GM21723 (cell line): ENCODE measurements around the gene MAMDC2.
"Not testable (repeated sequence)": the region's sequence is repeated elsewhere in the genome, so short reads cannot be mapped to it uniquely, and the experiment has no call there.

Experiments
- ATAC-seq: cut with Tn5 transposase; IDR thresholded peaks from one replicate; pipeline ENCODE4 v1.9.1; 2021; ENCODE audit warnings: mild to moderate bottlenecking, moderate library complexity; ENCODE audit not compliant: unreplicated experiment

The MAMDC2 gene

DNA sequence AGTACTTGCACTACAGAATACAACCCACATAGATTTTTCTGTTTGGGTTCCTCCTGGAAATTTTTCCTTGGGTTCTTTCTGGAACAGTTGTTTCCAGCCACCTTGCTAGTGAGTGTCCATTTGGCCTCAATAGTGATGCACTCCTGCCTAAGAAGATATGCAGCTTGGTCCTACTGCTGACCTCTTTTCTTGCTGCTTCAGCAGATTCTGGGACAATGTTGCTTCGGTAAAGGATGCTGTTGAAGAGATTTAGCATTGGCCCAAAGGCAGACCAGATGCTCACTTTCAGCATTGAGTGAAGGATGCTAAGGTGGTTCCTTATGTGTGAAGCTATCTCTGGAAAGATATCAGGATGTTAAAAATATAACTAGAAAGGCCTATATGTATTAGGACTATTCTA, 128.9 kb downstream of the MAMDC2 start:
- ATAC-seq = no peak

DNA sequence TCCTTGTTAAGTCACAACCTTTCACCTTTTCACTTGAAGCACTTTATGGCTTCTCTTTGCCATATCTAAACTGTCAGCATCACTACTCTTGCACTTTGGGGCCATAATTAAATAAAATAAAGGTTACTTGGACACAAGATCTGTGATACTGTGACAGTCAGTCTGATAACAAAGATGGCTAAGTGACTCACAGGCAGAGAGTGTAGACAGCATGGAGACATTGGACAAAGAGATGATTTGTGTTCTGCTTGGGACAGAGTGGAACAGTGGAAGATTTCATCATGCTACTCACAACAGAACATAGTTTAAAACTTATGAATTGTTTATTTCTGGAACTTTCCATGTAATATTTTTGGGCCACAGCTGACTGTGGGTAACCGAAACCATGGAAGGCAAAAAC, 133.5 kb downstream of the MAMDC2 start:
- ATAC-seq = no peak

DNA sequence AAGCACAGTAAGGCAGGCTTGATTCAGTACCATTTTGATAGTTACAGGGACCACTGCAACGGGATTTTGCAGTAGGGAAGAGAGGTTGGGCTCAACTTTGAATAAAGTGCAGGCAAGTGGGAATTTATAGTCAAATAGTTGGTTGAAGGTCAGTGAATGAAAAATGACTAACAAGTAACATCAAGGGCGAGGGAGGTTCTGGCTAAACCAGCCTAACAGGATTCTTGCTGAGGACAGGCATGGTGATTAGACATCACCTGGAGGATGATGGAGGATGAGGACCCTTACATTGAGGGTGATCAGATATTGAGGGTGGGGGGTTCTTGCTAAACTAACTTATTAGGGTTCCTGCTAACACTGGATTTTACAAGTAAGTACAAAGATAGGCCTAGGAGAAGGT, 149.1 kb downstream of the MAMDC2 start:
- ATAC-seq = no peak

- no peak for ATAC-seq
These were observed 151.8 kb downstream of the MAMDC2 start for GRCh38 chr9:70195456-70195855.

GRCh38 chr9:70197216-70198044, 153.8 kb downstream of the MAMDC2 start:
- no peak for ATAC-seq

- not testable (repeated sequence) for ATAC-seq
These were observed 161.1 kb downstream of the MAMDC2 start for GRCh38 chr9:70204743-70205142.

DNA sequence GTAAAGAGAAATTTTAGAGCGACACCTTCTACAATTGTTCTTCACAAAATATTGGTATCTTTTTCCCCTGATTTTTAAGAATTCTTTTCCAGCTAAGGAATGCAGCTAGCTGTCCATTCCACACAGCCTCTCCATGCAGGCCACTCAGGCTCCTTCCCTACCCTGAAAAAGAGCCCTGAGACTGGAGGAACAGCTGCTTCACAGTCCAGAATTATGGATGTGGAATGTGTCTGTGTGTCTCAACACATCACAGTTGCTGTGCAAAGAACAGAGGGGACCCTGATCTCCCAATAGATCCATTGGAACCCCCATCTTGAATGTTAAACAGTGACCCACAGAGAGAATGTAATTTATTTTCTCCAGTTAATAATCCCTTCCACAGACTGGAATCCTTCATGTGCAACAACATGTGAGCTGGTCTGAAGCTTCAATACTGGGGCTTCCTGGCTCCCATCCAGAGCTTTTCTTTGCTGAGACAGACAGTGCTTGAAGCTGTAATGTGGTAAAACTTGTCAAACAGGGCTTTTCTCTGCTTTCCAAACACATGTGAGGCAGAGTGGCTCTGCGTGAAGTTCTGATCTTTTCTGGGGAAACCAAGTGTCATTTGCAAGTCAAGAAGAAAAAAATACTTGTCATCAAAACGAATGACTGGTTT, 161.8 kb downstream of the MAMDC2 start:
- ATAC-seq = no peak

DNA sequence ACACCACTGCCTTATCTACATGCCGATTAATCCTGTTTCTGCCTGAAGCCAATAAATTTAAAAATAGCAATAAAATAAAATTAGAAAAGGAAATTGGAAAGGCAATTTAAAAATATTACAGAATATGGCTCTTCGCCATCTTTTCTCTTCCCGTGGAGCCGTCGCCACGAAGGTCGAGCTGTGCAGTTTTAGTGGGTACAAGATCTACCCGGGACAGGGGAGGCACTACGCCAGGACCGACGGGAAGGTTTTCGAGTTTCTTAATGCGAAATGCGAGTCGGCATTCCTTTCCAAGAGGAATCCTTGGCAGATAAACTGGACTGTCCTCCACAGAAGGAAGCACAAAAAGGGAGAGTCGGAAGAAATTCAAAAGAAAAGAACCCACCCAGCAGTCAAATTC, 173.4 kb downstream of the MAMDC2 start:
- ATAC-seq = no peak

- no peak for ATAC-seq
These were observed 175.1 kb downstream of the MAMDC2 start for GRCh38 chr9:70218767-70219166.

DNA sequence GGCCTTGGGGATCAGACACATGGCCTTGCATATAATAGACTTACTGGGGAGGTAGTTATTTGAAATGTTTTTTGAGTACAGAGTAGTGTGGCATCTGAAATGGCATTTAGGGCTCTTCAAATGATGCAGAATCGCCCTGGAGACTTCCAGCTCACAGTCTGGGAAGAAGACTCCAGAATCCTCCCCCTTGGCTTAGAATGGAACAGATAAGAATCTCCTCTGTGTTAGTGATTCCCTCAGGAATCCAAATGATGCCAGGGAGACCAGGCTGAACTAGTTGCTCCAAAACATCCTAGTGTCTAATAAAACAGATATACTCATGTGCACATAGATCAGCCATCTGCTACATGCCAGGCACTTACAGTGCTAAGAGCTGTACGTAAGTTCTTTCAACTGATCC, 176.6 kb downstream of the MAMDC2 start:
- ATAC-seq = no peak

GRCh38 chr9:70222354-70222753, 178.7 kb downstream of the MAMDC2 start:
- no peak for ATAC-seq

DNA sequence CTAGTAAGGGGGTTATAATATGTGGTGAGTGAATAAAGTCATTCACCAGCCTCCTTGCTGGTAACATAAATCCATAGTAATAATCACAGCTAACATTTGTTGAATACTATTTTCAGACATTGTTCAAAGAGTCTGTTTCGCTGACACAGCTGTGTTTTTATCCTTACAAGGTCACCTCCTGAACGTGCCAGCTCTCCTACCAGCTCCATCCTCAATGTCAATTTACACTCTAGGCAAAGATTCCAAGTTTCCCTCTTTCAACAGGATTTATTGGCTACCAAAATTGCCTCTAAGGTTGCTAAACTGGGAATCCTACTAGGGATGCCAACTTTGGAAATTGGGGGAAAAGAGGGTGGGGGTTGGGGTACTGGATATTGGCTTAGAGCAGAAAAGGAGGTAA, 184.5 kb downstream of the MAMDC2 start:
- no peak for ATAC-seq

GRCh38 chr9:70228611-70229010, 185.0 kb downstream of the MAMDC2 start:
- ATAC-seq = no peak

- no peak for ATAC-seq
These were observed 185.4 kb downstream of the MAMDC2 start for GRCh38 chr9:70229026-70229425.

GRCh38 chr9:70229579-70229978, 185.9 kb downstream of the MAMDC2 start:
- ATAC-seq = no peak

- ATAC-seq = no peak
These were observed 188.8 kb downstream of the MAMDC2 start for GRCh38 chr9:70232476-70232875.

DNA sequence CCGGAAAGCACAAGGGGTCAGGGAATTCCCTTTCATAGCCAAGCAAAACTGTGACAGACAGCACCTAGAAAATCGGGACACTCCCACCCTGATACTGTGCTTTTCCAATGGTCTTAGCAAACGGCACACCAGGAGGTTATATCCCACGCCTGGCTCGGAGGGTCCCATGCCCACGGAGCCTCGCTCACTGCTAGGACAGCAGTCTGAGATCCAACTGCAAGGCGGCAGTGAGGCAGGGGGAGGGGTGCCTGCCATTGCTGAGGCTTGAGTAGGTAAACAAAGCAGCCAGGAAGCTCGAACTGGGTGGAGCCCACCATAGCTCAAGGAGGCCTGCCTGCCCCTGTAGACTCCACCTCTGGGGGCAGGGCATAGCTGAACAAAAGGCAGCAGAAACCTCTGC, 190.6 kb downstream of the MAMDC2 start:
- ATAC-seq = not testable (repeated sequence)

GRCh38 chr9:70245952-70246351, 202.3 kb downstream of the MAMDC2 start:
- not testable (repeated sequence) for ATAC-seq

DNA sequence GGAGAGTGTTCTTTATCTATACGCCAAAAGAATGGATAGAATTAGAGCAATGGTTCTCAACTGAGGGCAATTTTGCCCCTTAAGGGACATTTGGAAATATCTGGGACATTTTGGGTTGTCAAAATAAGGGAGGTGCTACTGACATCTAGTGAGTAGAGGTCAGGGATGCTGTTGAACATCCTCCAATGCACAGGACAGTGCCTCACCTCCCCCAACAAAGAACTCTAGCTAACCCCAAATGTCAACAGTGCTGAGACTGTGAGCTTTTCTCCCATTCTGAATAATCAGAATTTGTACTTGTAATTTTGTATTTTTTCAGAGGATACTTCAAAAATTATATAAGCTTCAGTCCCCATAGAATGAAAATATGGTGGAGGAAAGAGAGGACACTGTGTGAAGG, 206.6 kb downstream of the MAMDC2 start:
- no peak for ATAC-seq

GRCh38 chr9:70255486-70255885, 211.8 kb downstream of the MAMDC2 start:
- no peak for ATAC-seq

- no peak for ATAC-seq
These were observed 212.5 kb downstream of the MAMDC2 start for GRCh38 chr9:70256123-70256551.

GRCh38 chr9:70257502-70257901, 213.9 kb downstream of the MAMDC2 start:
- ATAC-seq = no peak
